ENCODE results near the gene VEGFA.

VEGFA gene

GRCh38 chr6:43769526-43770371 is at the start of gene VEGFA:
Gene VEGFA (plus strand): TSS chr6:43770211.
- peak; percentile 91 for DNase-seq

DNA sequence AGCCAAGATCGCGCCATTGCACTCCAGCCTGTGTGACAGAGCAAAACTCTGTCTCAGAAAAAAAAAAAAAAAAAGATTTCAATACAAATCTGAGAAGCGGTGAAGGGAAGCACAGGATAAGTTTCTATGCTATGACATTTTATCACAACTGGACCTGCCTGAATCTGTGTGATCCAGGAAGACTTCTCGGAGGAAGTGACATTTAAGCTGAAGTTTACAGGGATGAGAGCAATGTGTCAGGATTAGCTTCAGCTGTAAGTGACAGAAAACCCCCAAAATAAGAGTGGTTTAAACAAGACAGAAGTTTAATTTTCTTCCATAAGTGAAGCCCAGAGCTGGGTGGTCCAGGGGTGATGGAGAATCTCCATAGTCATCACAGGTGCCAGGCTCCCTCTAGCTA is 49.0 kb upstream of the VEGFA start:
- no peak for DNase-seq

- no peak for DNase-seq
Measured at GRCh38 chr6:43722920-43723545, 47.0 kb upstream of the VEGFA start.

DNA sequence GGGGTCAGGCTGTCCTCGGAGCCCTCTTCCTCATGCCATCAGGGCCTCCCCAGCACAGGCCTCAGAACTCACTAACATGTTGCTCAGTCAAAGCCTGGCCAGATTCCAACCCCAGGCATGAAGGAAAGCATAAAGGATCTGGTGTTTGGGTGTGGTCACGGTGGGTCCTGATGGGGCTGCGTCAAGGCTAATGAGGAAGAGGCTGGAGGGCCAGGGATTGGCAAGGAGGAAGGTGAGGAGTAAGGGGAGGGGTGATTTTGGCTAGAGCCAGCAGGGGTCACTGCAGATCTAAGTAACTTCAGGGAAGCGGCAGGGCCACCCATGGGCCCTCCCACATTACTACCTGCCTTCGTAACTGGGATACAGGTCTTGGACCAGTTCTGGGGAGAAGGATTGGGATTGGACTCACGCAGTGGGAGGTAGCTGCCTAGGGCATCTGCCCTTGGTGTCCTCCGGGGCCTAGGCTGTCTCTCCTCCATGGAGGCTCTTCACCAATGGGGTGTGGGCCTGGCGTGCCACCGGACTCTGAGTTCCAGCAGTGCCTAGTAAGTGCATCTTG is 46.2 kb upstream of the VEGFA start:
- DNase-seq: peak; percentile 71

DNA sequence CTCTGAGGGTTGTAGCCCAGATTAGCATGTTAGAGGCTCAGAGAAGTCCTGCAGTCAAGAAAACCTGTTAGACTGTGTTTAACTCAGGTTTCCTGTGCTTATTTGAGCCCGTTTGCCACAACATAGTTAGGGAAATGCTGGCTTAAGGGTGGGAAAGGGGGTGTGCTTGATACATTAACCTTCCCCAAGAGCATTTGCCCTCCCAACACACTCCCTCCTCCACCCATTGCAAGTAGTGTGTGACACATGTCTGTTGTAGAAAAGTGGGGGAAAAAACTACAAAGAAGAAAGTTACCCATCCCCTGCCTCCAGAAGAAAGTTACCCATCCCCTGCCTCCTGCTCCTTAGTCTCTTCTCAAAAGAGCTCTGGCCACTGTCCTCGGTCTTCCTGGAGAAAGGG is 45.7 kb upstream of the VEGFA start:
- DNase-seq: no peak

GRCh38 chr6:43724914-43725642 is 44.9 kb upstream of the VEGFA start:
- peak; percentile 96 for DNase-seq

GRCh38 chr6:43725643-43726580 is 44.1 kb upstream of the VEGFA start:
- peak; percentile 20 for DNase-seq

- DNase-seq: no peak
Measured at GRCh38 chr6:43727634-43728033, 42.4 kb upstream of the VEGFA start.

GRCh38 chr6:43728586-43728985 is 41.4 kb upstream of the VEGFA start:
- DNase-seq: no peak

DNA sequence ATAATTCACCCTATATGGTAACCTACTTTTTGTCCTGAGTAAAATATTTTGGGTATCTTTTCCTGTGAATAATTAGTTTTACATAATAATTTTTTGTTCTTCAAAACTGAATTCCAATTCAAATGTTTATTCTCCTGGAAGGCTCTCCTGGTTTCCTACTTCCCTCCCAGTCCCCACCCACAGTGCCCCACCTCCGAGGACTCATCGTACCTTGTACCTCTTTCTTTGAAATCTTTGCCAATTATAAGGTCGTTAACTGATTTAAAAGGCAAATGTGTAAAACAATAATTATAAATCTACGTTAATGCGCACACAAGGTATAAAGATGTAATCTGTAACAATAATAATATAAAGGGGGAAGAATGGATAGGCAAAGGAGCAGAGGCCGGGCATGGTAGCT is 40.5 kb upstream of the VEGFA start:
- DNase-seq: no peak

DNA sequence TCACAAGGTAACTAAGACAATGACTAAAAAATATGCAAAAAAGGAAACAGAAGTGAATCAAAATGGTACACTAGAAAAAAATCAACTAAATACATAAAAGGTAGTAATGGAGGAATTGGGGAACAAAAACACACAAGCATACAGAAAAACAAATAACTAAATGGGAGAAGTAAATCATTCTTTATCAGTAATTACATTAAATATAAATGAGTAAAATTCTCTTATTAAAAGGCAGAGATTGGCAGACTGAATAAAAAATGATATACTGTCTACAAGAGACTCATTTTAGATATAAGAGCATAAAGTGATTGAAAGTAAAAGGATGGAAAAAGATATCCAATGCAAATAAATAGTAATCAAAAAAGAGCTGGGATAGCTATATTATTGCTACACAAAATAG is 39.4 kb upstream of the VEGFA start:
- no peak for DNase-seq

DNA sequence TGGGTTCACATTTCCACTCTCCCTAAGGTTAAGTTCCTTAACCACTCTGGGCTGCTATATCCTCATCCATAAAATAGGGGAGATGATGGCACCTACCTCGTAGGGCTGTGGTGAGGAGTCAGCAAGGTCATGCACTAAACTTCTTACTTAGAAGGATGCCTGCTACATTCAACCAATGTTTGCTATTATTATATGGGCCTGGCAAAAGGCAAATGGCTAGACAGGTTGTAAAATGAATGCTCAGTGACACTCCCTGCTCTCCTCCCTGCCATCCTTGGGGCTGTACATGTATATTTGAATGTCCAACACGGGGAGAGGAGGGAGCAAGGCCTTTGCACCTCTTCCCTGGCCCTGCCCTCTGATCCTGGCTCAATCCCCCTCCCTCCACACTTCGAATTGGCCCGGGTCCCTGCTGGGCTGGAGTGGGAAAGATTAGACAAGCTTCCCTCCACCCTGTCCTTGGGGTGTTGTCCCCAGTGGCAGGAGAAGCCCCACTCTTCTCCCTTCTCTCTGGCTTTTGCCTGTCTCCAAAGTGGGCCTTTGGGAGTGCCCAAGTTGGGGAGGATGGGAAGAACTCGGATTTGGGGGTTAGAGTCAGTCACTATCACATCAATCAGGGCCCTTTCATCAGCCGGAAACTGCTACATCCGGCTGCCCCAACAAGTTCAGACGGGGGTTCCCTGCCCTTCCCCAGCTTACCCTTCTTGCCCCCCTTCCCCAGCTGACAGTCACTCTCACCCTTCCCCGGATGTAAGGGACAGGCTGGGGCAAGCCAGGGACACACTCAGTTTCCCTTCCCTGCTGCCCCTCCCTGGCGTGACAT is 36.3 kb upstream of the VEGFA start:
- DNase-seq: no peak

DNA sequence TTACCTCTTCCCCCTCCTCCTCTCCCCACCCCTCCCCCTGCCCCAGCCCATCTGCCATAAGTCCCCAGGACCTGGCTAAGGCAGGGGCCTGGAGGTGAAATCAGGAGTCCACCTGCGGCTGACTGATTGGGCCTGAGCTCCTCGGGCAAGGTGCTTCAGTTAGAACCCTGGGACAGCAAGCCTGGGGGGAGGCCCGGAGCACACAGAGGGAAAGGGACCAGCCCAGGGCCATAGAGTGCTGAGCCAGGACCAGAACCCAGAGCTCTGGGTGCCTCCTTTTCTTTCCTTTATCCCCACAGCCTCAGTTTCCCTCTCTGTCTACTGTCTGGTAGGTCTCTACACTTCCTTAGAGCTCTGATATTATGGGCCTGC is 35.7 kb upstream of the VEGFA start:
- no peak for DNase-seq

- DNase-seq: no peak
Measured at GRCh38 chr6:43735642-43736199, 34.3 kb upstream of the VEGFA start.

GRCh38 chr6:43736211-43736786 is 33.7 kb upstream of the VEGFA start:
- no peak for DNase-seq

GRCh38 chr6:43736844-43737243 is 33.2 kb upstream of the VEGFA start:
- DNase-seq: no peak

GRCh38 chr6:43737272-43738081 is 32.5 kb upstream of the VEGFA start:
- no peak for DNase-seq

- no peak for DNase-seq
Measured at GRCh38 chr6:43738267-43738676, 31.7 kb upstream of the VEGFA start.

- DNase-seq: no peak
Measured at GRCh38 chr6:43738877-43739641, 31.0 kb upstream of the VEGFA start.

All from RPMI8226 (cell line).